MM.1S (cell line): ENCODE measurements around the gene BTNL8.

Experiments
- DNase-seq: peaks from one replicate; pipeline ENCODE4 v3.0.0-alpha.2; 2015
- H2AFZ ChIP-seq: fragments of 300-600 bp; sonication (generic); 2 replicates; pipeline ENCODE4 v1.6.0; 2016; ENCODE audit warnings: antibody characterized with exemption, low read length
- H3F3A ChIP-seq: fragments of 300-600 bp; sonication (generic); 2 replicates; pipeline ENCODE4 v1.6.1; 2016; ENCODE audit warnings: mild to moderate bottlenecking, antibody characterized with exemption, low read length, moderate library complexity, mixed read lengths; ENCODE audit not compliant: insufficient read depth
- H3K27ac ChIP-seq: fragments of 300-600 bp; sonication (generic); 2 replicates; pipeline ENCODE4 v1.5.1; 2016; ENCODE audit warnings: mild to moderate bottlenecking, low read length
- H3K27me3 ChIP-seq: fragments of 300-600 bp; sonication (generic); replicated peaks from 2 replicates; pipeline ENCODE4 v1.6.0; 2016; ENCODE audit warnings: low read length; ENCODE audit not compliant: insufficient read depth
- H3K36me3 ChIP-seq: fragments of 300-600 bp; sonication (generic); replicated peaks from 2 replicates; pipeline ENCODE4 v1.6.1; 2016; ENCODE audit warnings: mild to moderate bottlenecking, low read length, mixed read lengths; ENCODE audit not compliant: insufficient read depth
- H3K4me1 ChIP-seq: fragments of 300-600 bp; sonication (generic); 2 replicates; pipeline ENCODE4 v1.6.1; 2016; ENCODE audit warnings: low read length, mixed read lengths
- H3K4me2 ChIP-seq: fragments of 300-600 bp; sonication (generic); 2 replicates; pipeline ENCODE4 v1.6.0; 2016; ENCODE audit warnings: low read depth, low read length
- H3K4me3 ChIP-seq: fragments of 300-600 bp; sonication (generic); 2 replicates; pipeline ENCODE4 v1.5.1; 2016; ENCODE audit warnings: low read length, mixed read lengths
- H3K79me2 ChIP-seq: fragments of 300-600 bp; sonication (generic); 2 replicates; pipeline ENCODE4 v1.6.1; 2016; ENCODE audit warnings: mixed run types, low read length, mixed read lengths
- H3K9ac ChIP-seq: fragments of 300-600 bp; sonication (generic); 2 replicates; pipeline ENCODE4 v1.6.1; 2016; ENCODE audit warnings: low read length, mixed read lengths
- H3K9me2 ChIP-seq: fragments of 300-600 bp; sonication (generic); replicated peaks from 2 replicates; pipeline ENCODE4 v1.6.1; 2016; ENCODE audit warnings: mild to moderate bottlenecking, low read length, mixed read lengths; ENCODE audit not compliant: insufficient read depth
- H3K9me3 ChIP-seq: fragments of 300-600 bp; sonication (generic); replicated peaks from 2 replicates; pipeline ENCODE4 v1.6.1; 2016; ENCODE audit warnings: mild to moderate bottlenecking, low read length, mixed read lengths; ENCODE audit not compliant: insufficient read depth
- H4K20me1 ChIP-seq: fragments of 300-600 bp; sonication (generic); 2 replicates; pipeline ENCODE4 v1.6.1; 2016; ENCODE audit warnings: mild to moderate bottlenecking, low read length, moderate library complexity, mixed read lengths; ENCODE audit not compliant: insufficient read depth
- EZH2 ChIP-seq: fragments of 300-600 bp; sonication (generic); optimal IDR thresholded peaks from 2 replicates; pipeline ENCODE3; 2017; ENCODE audit warnings: low read depth, mild to moderate bottlenecking, antibody characterized with exemption, low read length, mixed read lengths
- EZH2phosphoT487 ChIP-seq: fragments of 300-600 bp; sonication (generic); IDR thresholded peaks from 2 replicates; pipeline ENCODE4 v1.6.1; 2018; ENCODE audit warnings: antibody characterized with exemption, low read length
- TF ChIP-seq, protein P1 (sequence below): fragments of 300-600 bp; sonication (generic); IDR thresholded peaks from 2 replicates; pipeline ENCODE4 v1.5.1; 2016; ENCODE audit warnings: antibody characterized with exemption, low read length, mixed read lengths

BTNL8 gene, protein sequence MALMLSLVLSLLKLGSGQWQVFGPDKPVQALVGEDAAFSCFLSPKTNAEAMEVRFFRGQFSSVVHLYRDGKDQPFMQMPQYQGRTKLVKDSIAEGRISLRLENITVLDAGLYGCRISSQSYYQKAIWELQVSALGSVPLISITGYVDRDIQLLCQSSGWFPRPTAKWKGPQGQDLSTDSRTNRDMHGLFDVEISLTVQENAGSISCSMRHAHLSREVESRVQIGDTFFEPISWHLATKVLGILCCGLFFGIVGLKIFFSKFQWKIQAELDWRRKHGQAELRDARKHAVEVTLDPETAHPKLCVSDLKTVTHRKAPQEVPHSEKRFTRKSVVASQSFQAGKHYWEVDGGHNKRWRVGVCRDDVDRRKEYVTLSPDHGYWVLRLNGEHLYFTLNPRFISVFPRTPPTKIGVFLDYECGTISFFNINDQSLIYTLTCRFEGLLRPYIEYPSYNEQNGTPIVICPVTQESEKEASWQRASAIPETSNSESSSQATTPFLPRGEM

DNA sequence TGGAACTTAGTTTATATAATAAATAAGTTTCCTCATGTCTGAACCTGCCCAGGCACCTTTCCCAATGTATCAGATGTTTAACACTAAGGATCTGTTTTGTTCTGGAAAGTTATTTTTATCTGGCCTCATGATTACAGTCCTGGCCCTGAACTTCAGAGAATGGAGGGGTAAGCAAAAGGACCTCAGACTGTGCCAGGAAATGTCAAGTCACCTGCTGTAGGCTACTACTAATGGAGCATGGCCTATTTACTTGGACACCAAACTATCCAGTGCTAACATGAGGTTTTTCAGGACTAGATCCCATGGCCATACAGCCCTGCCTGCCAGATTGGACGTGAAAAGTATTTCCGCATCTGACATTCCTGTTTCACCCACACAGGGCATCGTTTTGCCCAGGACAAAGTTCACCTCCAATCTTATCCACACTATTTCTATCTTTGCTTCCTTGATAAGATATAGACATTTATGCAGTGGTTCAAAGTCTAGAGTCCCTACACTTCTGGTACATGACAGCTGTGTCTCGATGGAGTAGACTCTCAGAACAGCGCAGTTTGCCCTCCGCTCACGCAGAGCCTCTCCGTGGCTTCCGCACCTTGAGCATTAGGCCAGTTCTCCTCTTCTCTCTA is at the start of gene BTNL8:
Gene BTNL8 (plus strand): TSS at position 539 of the 626 bp plus-strand sequence. CDS start 152 bp downstream, outside the sequence.
- Histone ChIP-seq H3K4me3 (no peak within 1 kb of the TSS), H4K20me1 (no peaks in the 10 kb centered on the region), H3K9ac (no peak within 1 kb of the TSS), H3F3A (no peaks in the 10 kb centered on the region), H3K9me3 (no peaks in the 10 kb centered on the region), H3K4me1 (no peaks in the 10 kb centered on the region), H3K9me2 (no peaks in the 10 kb centered on the region), H3K27me3 (no peaks in the 10 kb centered on the region), H3K4me2 (no peak within 1 kb of the TSS), H3K79me2 (no peaks in the 10 kb centered on the region), H3K36me3 (no peaks in the 10 kb centered on the region), H2AFZ (no peak within 1 kb of the TSS), H3K27ac (no peak within 1 kb of the TSS)
- TF ChIP-seq EZH2 (no peak), EZH2phosphoT487 (no peak)
- TF ChIP-seq, protein P1, sequence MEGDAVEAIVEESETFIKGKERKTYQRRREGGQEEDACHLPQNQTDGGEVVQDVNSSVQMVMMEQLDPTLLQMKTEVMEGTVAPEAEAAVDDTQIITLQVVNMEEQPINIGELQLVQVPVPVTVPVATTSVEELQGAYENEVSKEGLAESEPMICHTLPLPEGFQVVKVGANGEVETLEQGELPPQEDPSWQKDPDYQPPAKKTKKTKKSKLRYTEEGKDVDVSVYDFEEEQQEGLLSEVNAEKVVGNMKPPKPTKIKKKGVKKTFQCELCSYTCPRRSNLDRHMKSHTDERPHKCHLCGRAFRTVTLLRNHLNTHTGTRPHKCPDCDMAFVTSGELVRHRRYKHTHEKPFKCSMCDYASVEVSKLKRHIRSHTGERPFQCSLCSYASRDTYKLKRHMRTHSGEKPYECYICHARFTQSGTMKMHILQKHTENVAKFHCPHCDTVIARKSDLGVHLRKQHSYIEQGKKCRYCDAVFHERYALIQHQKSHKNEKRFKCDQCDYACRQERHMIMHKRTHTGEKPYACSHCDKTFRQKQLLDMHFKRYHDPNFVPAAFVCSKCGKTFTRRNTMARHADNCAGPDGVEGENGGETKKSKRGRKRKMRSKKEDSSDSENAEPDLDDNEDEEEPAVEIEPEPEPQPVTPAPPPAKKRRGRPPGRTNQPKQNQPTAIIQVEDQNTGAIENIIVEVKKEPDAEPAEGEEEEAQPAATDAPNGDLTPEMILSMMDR, result no peak
- DNase-seq, result no peak

DNA sequence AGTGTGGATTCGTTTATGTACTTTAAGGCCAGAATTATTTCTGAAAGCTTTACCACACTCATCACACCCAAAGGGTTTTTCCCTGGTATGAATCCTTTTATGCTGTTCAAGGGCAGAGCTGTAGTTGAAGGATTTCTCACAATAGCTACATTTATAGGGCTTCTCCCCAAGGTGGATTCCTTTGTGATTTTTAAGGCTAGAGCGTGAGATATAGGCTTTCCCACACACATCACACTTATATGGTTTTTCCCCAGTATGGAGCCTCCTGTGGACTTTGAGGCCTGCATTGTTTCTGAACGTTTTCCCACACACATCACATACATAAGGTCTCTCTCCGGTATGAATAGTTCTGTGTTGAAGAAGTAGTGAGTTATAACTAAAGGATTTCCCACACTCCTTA is 49.1 kb upstream of the BTNL8 start:
- peaks cover 26% of the 10 kb centered on the region for H3K36me3 ChIP-seq
- no peak overlapping the region for H3K9ac ChIP-seq
- no peaks in the 10 kb centered on the region for H4K20me1 ChIP-seq
- 0 out of 2 replicates have a peak, but pooled peaks cover 4% of the 10 kb centered on the region for H3F3A ChIP-seq
- no peaks in the 10 kb centered on the region for H3K27me3 ChIP-seq
- no peak overlapping the region for H3K27ac ChIP-seq
- H3K9me2 ChIP-seq, result no peaks in the 10 kb centered on the region
- H3K4me3 ChIP-seq, result no peak overlapping the region
- no peaks in the 10 kb centered on the region; the same call in 1 of the 2 replicates for H3K9me3 ChIP-seq
- no peak overlapping the region for H3K4me2 ChIP-seq
- TF ChIP-seq EZH2 (no peak), EZH2phosphoT487 (no peak)
- TF ChIP-seq, protein P1, result no peak
- no peaks in the 10 kb centered on the region for H3K4me1 ChIP-seq
- H2AFZ ChIP-seq, result no peak overlapping the region
- H3K79me2 ChIP-seq, result peaks cover 5% of the 10 kb centered on the region; the same call in 1 of the 2 replicates
- no peak for DNase-seq

DNA sequence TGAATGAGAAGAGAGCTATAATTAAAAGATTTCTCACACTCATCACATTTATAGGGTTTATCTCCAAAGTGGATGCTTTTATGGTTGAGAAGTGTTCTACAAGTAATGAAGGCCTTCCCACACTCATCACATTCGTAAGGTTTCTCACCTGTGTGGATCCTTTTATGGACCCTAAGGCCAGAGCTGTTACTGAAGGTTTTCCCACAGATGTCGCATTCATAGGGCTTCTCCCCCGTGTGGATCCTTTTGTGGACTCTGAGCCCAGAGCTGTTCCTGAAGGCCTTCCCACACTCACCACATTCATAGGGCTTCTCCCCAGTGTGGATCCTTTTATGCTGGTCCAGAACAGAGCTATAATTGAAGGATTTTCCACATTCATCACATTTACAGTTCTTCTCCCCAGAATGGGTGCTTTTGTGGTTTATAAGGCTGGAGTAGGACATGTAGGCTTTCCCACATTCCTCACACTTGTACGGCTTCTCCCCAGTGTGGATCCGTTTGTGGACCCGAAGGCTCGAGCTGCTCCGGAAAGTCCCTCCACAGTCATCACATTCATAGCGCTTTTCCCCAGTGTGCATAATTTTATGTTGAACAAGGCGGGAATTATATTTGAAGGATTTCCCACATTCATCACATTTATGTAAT is 48.4 kb upstream of the BTNL8 start:
- Histone ChIP-seq H3F3A (0 out of 2 replicates have a peak, but pooled peaks cover 4% of the 10 kb centered on the region), H2AFZ (no peak overlapping the region), H3K79me2 (peaks cover 9% of the 10 kb centered on the region; the same call in 1 of the 2 replicates), H3K9me2 (no peaks in the 10 kb centered on the region), H3K4me2 (no peak overlapping the region), H3K4me3 (no peak overlapping the region), H3K36me3 (peaks cover 26% of the 10 kb centered on the region), H3K4me1 (no peaks in the 10 kb centered on the region), H3K27ac (no peak overlapping the region), H4K20me1 (no peaks in the 10 kb centered on the region), H3K9ac (no peak overlapping the region), H3K9me3 (no peaks in the 10 kb centered on the region; the same call in 1 of the 2 replicates), H3K27me3 (no peaks in the 10 kb centered on the region)
- DNase-seq, result no peak
- TF ChIP-seq EZH2, result no peak
- TF ChIP-seq, protein P1, result no peak
- no peak for TF ChIP-seq EZH2phosphoT487
